Measurements from ENCODE around the gene PPFIA1.
"Not testable (repeated sequence)": the region's sequence is repeated elsewhere in the genome, so short reads cannot be mapped to it uniquely, and the experiment has no call there.

Gene PPFIA1

GRCh38 chr11:70387564-70387963 is 117.1 kb downstream of the PPFIA1 start:
- H3K4me3 ChIP-seq (ENCODE audit: low read length) = no peak overlapping the region
- no peak for TF ChIP-seq CTCF (conservative IDR thresholded peaks at IDR 0.05; ENCODE audit: low read depth, low read length)
- no peak for DNase-seq (ENCODE audit: low read depth)

- no peak for DNase-seq (ENCODE audit: low read depth)
- H3K4me3 ChIP-seq (ENCODE audit: low read length) = no peak overlapping the region
- TF ChIP-seq CTCF (conservative IDR thresholded peaks at IDR 0.05; ENCODE audit: low read depth, low read length) = no peak
Measured at GRCh38 chr11:70389201-70389600, 118.7 kb downstream of the PPFIA1 start.

GRCh38 chr11:70390882-70391281 is 120.4 kb downstream of the PPFIA1 start:
- not testable (repeated sequence) for DNase-seq (ENCODE audit: low read depth); H3K4me3 ChIP-seq (ENCODE audit: low read length)

DNA sequence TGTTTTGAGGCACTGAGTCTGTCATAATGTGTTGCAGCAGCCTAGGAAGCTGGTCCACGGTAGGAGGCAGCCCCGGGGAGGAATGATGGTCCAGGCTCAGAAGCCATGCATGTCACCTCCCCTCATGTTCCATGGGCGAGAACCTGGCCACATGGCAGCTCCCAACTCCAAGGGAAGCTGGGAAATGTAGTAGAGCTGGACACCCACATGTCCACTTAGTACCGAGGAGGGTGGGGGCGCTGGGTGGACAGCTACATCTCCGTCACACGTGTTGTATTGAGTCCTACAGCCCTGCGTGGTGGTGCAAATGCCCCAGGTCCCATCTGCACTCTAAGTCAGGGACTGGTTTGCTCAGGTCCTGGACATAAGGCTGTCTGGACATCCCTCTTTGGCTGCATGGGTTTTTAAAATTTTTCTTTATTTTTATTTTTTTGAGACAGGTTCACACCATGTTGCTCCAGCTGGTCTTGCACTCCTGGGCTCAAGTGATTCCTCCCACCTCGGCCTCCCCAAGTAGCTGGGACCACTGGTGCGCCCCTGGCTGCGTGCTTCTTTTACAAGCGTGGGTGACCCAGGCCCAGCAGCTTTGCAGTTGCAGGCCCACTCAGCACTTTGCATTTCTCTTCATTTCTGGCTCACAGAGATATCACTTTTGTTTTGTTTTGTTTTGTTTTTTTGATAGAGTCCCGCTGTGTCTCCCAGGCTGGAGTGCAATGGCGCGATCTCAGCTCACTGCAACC is 123.9 kb downstream of the PPFIA1 start:
- no peak overlapping the region for H3K4me3 ChIP-seq (ENCODE audit: low read length)
- TF ChIP-seq CTCF (conservative IDR thresholded peaks at IDR 0.05; ENCODE audit: low read depth, low read length) = no peak
- DNase-seq (ENCODE audit: low read depth) = no peak

GRCh38 chr11:70397336-70397982 is 127.0 kb downstream of the PPFIA1 start:
- H3K4me3 ChIP-seq (ENCODE audit: low read length) = peak overlapping the region; percentile 82
- TF ChIP-seq CTCF (conservative IDR thresholded peaks at IDR 0.05; ENCODE audit: low read depth, low read length) = no peak
- no peak for DNase-seq (ENCODE audit: low read depth)

DNA sequence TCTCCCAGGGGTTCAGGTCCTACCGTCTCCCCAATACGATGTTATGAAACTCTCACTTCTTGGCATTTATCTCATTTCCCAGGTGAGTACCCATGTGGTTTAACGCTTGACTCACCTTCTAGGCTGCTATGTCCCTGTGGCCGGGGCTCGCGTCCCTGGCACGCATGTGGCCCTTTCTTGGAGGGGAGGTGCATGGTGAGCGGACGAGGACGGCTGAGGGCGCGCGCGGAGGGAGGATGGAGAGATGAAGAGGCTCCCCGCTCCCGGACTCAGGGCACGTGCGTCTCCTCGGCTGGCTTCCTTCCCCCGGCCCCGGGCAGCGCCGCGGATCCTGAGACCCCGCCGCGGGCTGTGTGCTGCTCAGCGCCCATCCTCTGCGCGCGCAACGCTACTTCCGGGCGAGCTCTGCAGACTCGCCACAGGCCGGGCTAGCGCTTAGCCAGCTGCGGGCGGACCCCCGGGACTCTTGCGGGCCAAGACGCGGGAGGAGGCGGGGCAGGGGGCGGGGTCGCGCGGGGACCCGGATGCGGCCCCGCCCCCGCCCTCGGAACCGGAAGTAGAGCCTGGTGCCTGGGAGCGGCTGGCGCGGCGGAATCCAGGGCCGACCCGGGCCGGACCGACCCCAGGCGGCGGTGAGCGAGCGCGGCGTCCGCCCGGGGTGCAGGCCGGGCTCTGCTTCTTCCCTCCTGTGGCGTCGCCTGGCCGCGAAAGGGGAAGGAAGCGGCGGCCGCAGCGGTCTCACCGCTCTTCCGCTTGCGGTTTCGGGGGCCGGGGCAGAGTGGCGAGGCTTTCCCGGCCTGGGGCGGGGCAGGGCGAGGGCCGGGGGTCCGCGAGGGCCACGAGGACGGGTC is 127.7 kb downstream of the PPFIA1 start, which contains the start of gene CTTN:
Gene CTTN, plus strand, starts transcription at position 547 of the 851 bp plus-strand sequence. CDS start 8,769 bp downstream, outside the sequence.
- no peak for TF ChIP-seq CTCF (conservative IDR thresholded peaks at IDR 0.05; ENCODE audit: low read depth, low read length)
- no peak for DNase-seq (ENCODE audit: low read depth)

More for the DNA sequence above, 127.7 kb downstream of the PPFIA1 start, which contains the start of gene CTTN:
- H3K4me3 ChIP-seq (ENCODE audit: low read length) = peak within 1 kb of the TSS; percentile 82
